G401 (cell line): Measurements from ENCODE around the gene MUC6. TPM values are rescaled to one million over a fixed set of nuclear protein-coding genes. Genes with fewer than 3 reads are reported as not detected.

ENCODE experiments used
- total RNA-seq: library from RNA; depleted of rRNA; stranded (reverse); fragments of >200 nt; shearing (Covaris generic); gene quantifications from 2 replicates; pipeline ENCODE4 v1.2.3, GENCODE V29; 2014; rRNA removed

MUC6 gene
- total RNA-seq, 1 experiment from 2014 or later: not detected

Other genes starting within 250 kb of the MUC6 start
- gene CEND1, start 246.6 kb downstream of the MUC6 start, total RNA-seq: 0.74 and 0.95 TPM in 2 replicates
- 48.2 and 76.5 TPM in 2 replicates for gene SLC25A22, start 238.4 kb downstream of the MUC6 start, total RNA-seq
- 25.5 and 29.5 TPM in 2 replicates for gene PIDD1, start 231.5 kb downstream of the MUC6 start, total RNA-seq
- 411 and 422 TPM in 2 replicates for gene RPLP2, start 226.8 kb downstream of the MUC6 start, total RNA-seq
- 8.2 and 10.3 TPM in 2 replicates for gene PNPLA2, start 217.8 kb downstream of the MUC6 start, total RNA-seq
- 28.3 and 47.8 TPM in 2 replicates for gene CRACR2B, start 208.8 kb downstream of the MUC6 start, total RNA-seq
- gene CD151, start 203.8 kb downstream of the MUC6 start, total RNA-seq: 179 and 226 TPM in 2 replicates
- gene POLR2L, start 194.2 kb downstream of the MUC6 start, total RNA-seq: 139 and 191 TPM in 2 replicates
- gene TSPAN4, start 193.9 kb downstream of the MUC6 start, total RNA-seq: 182 and 224 TPM in 2 replicates
- gene CHID1, start 125.9 kb downstream of the MUC6 start, total RNA-seq: 64.2 and 83.4 TPM in 2 replicates
- 47.5 and 57.1 TPM in 2 replicates for gene AP2A2, start 110.8 kb downstream of the MUC6 start, total RNA-seq
- not detected in 2 replicates for gene MUC2, start 38.2 kb upstream of the MUC6 start, total RNA-seq
- gene MUC5AC, start 121.2 kb upstream of the MUC6 start, total RNA-seq: not detected in 2 replicates
- gene MUC5B, start 186.3 kb upstream of the MUC6 start, total RNA-seq: not detected in 2 replicates